Epithelial cell of esophagus (primary cell): ENCODE results near the gene GPSM1.

Source experiments
- DNase-seq: peaks from one replicate; pipeline ENCODE4 v3.0.0; 2010; ENCODE audit warnings: low read depth
- H3K4me3 ChIP-seq: 2 replicates; pipeline ENCODE4 v1.5.1; 2011; ENCODE audit warnings: mild to moderate bottlenecking, low read length, control low read depth
- TF ChIP-seq, protein P1 (sequence below): IDR thresholded peaks from 2 replicates; pipeline ENCODE4 v1.5.1; 2011; ENCODE audit warnings: low read depth, mild to moderate bottlenecking, low read length, control low read depth, inconsistent platforms; ENCODE audit not compliant: insufficient read depth; ENCODE audit errors: missing control alignments

Gene GPSM1

DNA sequence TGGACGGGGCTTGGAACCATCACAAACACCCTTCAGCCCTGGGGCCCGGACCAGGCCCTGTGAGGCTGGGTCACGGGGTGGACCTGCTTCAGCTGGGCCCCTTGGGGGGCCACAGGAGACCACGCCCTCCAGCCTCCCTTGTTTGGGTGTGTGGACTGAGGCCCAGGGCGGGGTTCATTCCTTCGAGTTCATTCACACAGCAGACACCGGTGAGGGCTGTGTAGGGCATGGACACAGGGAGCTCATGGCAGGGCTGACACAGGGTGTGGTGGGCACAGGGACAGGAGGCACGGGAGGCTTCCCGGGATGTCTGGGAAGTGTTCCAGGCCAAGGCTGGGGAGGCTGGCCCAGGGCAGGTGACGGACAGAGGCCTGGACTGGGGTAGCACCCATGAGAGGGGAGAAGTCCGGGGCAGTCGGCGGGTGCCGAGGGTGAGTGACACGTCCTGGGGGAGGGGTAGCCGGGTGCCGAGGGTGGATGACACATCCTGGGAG is 27.3 kb downstream of the GPSM1 start:
- TF ChIP-seq, protein P1, sequence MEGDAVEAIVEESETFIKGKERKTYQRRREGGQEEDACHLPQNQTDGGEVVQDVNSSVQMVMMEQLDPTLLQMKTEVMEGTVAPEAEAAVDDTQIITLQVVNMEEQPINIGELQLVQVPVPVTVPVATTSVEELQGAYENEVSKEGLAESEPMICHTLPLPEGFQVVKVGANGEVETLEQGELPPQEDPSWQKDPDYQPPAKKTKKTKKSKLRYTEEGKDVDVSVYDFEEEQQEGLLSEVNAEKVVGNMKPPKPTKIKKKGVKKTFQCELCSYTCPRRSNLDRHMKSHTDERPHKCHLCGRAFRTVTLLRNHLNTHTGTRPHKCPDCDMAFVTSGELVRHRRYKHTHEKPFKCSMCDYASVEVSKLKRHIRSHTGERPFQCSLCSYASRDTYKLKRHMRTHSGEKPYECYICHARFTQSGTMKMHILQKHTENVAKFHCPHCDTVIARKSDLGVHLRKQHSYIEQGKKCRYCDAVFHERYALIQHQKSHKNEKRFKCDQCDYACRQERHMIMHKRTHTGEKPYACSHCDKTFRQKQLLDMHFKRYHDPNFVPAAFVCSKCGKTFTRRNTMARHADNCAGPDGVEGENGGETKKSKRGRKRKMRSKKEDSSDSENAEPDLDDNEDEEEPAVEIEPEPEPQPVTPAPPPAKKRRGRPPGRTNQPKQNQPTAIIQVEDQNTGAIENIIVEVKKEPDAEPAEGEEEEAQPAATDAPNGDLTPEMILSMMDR, result no peak
- no peak for DNase-seq
- no peak overlapping the region for H3K4me3 ChIP-seq

DNA sequence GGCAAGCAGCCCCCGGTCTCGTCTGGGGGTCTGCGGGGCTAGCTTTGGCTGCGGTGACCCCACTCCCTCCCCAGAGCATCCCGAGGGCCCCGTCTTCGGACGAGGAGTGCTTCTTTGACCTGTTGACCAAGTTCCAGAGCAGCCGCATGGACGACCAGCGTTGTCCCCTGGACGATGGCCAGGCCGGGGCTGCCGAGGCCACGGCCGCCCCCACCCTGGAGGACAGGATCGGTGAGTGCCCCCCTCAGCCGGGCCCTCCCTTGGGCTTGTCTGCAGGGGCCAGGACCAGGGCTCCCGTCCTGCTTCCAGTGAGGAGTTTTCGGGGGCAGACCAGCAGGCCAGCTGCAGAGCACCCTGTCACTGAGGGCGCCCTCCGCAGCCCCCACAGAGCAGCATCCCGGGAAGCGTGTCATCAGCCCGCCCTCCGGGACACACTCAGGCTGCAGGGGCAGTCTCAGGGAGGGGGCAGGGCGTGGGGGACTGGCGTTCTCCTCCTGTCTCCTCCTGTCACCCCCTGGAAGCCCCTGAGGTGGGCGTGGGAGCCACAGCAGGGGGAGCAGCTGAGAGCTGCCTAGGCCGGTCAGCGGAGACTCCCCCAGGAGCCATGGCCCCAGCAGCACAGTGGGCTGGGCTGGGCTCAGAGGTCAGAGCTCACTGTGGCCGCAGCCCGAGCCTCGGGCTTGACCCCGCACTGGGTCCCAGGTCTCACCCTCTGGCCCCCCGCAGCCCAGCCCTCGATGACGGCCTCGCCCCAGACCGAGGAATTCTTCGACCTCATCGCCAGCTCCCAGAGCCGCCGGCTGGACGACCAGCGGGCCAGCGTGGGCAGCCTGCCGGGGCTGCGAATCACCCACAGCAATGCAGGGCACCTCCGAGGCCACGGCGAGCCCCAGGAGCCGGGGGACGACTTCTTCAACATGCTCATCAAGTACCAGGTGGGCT is 28.5 kb downstream of the GPSM1 start:
- TF ChIP-seq, protein P1, result no peak
- no peak for DNase-seq
- H3K4me3 ChIP-seq, result no peak overlapping the region

DNA sequence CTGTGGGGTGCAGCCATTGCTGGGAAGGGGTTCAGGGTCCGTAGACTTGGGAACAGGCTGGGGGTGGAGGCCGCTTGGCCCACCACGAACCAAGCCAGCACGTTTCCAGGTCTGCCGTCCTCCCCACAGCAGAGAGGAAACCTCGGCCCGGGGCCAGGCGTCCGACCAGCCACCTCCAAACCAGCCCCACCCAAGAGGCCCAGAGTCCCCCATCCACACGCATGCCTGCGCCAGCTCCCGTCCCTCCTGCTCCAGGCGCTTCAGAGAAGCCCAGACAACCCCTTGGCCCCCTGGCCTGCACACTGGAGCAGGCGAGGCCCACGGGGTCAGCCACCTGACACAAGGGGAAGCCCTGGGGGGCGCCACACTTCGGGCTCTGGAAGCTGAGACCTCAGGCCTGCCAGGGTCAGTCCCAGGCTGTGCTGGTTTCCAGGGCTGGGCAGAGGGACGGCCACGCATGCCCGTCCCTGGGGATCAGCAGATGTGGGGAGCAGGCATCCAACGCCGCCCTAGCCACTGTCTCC is 29.9 kb downstream of the GPSM1 start:
- no peak overlapping the region for H3K4me3 ChIP-seq
- no peak for DNase-seq
- TF ChIP-seq, protein P1, result no peak

DNA sequence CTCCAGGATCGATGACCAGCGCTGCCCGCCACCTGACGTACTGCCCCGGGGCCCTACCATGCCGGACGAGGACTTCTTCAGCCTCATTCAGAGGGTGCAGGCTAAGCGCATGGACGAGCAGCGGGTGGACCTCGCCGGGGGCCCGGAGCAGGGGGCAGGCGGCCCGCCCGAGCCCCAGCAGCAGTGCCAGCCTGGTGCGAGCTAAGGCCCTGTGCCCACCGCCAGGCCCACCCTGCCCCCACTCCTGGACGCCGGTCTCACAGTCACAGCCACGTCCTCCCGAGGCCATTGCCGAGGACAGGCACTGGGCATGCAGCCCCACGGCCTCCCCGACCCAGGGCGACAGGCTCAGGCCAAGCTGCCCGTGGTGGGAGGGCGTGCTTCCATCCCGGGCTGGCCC is 30.7 kb downstream of the GPSM1 start:
- DNase-seq, result no peak
- no peak overlapping the region for H3K4me3 ChIP-seq
- TF ChIP-seq, protein P1, result no peak

DNA sequence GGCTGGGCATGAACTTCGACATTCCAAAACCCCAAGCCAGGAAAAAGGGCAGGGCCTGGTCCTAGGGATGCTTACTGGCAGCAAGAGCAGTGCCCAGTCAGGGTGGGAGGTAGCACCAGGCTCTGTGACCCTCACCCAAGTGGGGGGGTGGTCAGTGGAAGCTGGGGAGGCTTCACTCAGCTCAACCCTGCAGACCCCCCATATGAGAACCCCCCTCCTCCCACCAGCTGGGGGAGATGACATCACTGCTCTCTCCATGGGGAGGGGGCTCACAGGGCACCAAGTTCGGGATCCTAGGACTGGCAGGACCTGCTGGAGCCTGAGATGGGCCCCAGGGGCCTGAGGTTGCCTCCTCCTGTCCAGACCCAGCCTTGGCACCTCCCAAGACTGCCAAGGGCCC is 31.5 kb downstream of the GPSM1 start:
- H3K4me3 ChIP-seq, result no peak overlapping the region
- DNase-seq, result no peak
- TF ChIP-seq, protein P1, result no peak

DNA sequence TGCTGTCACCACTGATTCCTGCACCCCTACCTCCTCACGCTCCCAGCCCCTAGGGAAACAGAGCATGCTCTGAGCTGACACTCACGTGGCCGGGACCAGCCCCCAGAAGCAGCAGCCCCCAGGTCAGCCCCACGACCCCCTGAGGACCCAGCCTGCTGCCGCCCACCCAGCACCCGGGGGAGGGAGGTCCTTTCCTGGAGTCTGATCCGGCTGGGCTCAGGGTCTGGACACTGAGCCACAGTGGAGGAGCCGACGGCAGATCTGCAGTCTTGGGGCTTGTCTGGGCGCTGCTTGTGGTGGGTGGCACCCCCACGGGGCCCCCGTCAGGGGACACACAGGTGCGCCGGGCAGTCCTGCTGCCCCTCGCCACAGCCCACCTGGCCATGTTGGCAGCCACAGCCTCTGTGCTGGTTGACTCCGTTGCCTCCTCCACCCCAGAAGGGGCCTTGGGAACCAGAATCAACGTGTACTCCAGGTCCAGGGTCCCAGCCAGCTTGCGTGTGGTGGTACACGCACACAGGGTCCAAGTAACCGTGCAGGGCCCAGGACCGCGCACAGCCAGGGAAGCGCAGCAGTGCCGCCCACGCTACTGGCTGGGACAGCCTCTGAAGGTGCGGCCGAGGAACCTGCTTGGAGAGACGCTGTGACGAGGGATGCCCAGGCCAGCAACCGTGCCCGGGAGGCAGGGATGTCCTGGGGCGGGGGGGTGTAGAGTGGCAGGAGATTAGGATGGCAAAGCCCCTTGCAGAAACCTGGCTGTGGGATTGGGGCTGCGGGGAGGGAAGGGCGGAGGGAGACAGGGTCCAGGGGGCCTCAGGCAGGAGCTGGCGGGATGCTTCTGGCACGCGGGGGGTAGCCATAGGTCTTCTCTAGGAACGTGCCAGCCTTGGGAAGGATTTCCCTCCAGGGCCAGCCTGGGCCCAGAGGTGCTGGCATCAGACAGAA is 32.7 kb downstream of the GPSM1 start:
- TF ChIP-seq, protein P1, result no peak
- H3K4me3 ChIP-seq, result no peak overlapping the region
- no peak for DNase-seq
